Kidney (tissue), 22 donors: Measurements from ENCODE around the gene EXOSC1. TPM values are rescaled to one million over a fixed set of nuclear protein-coding genes. Genes with fewer than 3 reads are reported as not detected.
A peak's percentile ranks its signal among the peaks of the same experiment; 100 is the strongest.

Experiments used
- DNase-seq, 5 donors: peaks; one replicate each; pipeline ENCODE4 v3.0.0-alpha.2; 2013 to 2020
- FAIRE-seq: peaks from 2 replicates; lab custom pipeline; 2012; peaks lifted over from hg19 to GRCh38; lab: Jason Lieb, UNC
- H3K27ac ChIP-seq, 2 donors: one replicate each; pipeline ENCODE4 v1.7.0; 2013; ENCODE audit warnings: low read depth in 2 of 2, low read length in 2 of 2, inconsistent platforms in 1 of 2
- H3K27me3 ChIP-seq: one replicate; pipeline ENCODE4 v1.7.1; 2013; ENCODE audit warnings: low read length, inconsistent platforms; ENCODE audit not compliant: control insufficient read depth, insufficient read depth
- H3K36me3 ChIP-seq, 3 donors: one replicate each; pipeline versions ENCODE4 v1.7.0 to v1.7.1; 2013; ENCODE audit warnings: low read length in 3 of 3, control low read depth in 1 of 3, inconsistent platforms in 1 of 3; ENCODE audit not compliant: insufficient read depth in 3 of 3, control insufficient read depth in 2 of 3
- H3K4me1 ChIP-seq, 3 donors: one replicate each; pipeline versions ENCODE4 v1.7.0 to v1.7.1; 2013; ENCODE audit warnings: low read length in 3 of 3, inconsistent platforms in 1 of 3, low read depth in 1 of 3; ENCODE audit not compliant: control insufficient read depth in 2 of 3, insufficient read depth in 2 of 3
- H3K4me3 ChIP-seq, 3 donors: one replicate each; pipeline versions ENCODE4 v1.7.0 to v1.8.1; 2013; ENCODE audit warnings: low read length in 3 of 3, control low read depth in 1 of 3, inconsistent platforms in 1 of 3
- H3K9ac ChIP-seq, 3 donors: one replicate each; pipeline versions ENCODE4 v1.7.0 to v1.7.1; 2013; ENCODE audit warnings: low read length in 3 of 3, control low read depth in 1 of 3, inconsistent platforms in 1 of 3
- H3K9me3 ChIP-seq, 3 donors: one replicate each; pipeline versions ENCODE4 v1.7.0 to v1.7.1; 2013; ENCODE audit warnings: low read length in 3 of 3, control low read depth in 1 of 3, inconsistent platforms in 1 of 3; ENCODE audit not compliant: control insufficient read depth in 2 of 3, insufficient read depth in 1 of 3
- CTCF ChIP-seq: IDR thresholded peaks from 3 replicates; pipeline ENCODE4 v1.5.1; 2012; ENCODE audit warnings: mild to moderate bottlenecking, moderate library complexity, borderline replicate concordance; ENCODE audit not compliant: insufficient read depth; ENCODE audit errors: extremely low read depth
- intact Hi-C: fragments of 100-400 bp; cut with DNase I; formaldehyde crosslinking; loops from one replicate; pipeline ENCODE4 v1.11.1; 2022
- long read RNA-seq, 10 donors: library from polyadenylated mRNA in 1 of 10; unstranded in 1 of 10; transcript quantifications; one replicate each; pipeline ENCODE4 v2.0.0 and lab custom pipeline, GENCODE V29; 2021 to 2026
- polyA plus RNA-seq: library from polyadenylated mRNA; stranded (reverse); fragments of 350-450 nt; fragmentation: Illumina TruSeq; extraction: RNeasy Lipid Tissue Mini Kit (QIAGEN cat#74804); gene quantifications from one replicate; pipeline ENCODE4 v1.2.3, GENCODE V29; 2014; ENCODE audit warnings: low read depth, low replicate concordance; ENCODE audit not compliant: insufficient read depth
- total RNA-seq: library from RNA; stranded (reverse); fragmentation: NEBNext Ultra II Directional; extraction: Animal tissue kit (Norgen Biotek cat#: 25700); gene quantifications from one replicate; pipeline ENCODE4 v1.2.1, GENCODE V29; 2021
- donor health status: control.
- donor health status: control.
- donor health status: control.
- donor health status: control.
- donor health status: control.
- donor health status: DM: yes; HTN: yes; CAD: no.
- donor health status: Normal renal cell carcinoma (clear cell type).

Gene EXOSC1
- 28.8 TPM for total RNA-seq
- 40.9 TPM for polyA plus RNA-seq
- long read RNA-seq, donor 1, partial matches to known transcripts: 0 of 8 reads
- long read RNA-seq, donor 1, other reads (novel, unspliced or antisense): 0 of 8 reads
- long read RNA-seq, donor 2, transcript EXOSC1-204 (8 exons, 923 nt): major isoform, 10 of 13 reads
- long read RNA-seq, donor 2, partial matches to known transcripts: 0 of 13 reads
- long read RNA-seq, donor 2, other reads (novel, unspliced or antisense): 0 of 13 reads
- long read RNA-seq, donor 3, transcript EXOSC1-204 (8 exons, 923 nt): major isoform, 14 of 15 reads
- long read RNA-seq, donor 3, partial matches to known transcripts: 0 of 15 reads
- long read RNA-seq, donor 3, other reads (novel, unspliced or antisense): 0 of 15 reads
- long read RNA-seq, donor 4, transcript EXOSC1-204 (8 exons, 923 nt): major isoform, 8 of 8 reads
- long read RNA-seq, donor 4, partial matches to known transcripts: 0 of 8 reads
- long read RNA-seq, donor 4, other reads (novel, unspliced or antisense): 0 of 8 reads
- long read RNA-seq, donor 5: 0 reads
- long read RNA-seq, donor 6, transcript EXOSC1-204 (8 exons, 923 nt): major isoform, 24 of 25 reads
- long read RNA-seq, donor 6, partial matches to known transcripts: 0 of 25 reads
- long read RNA-seq, donor 6, other reads (novel, unspliced or antisense): 0 of 25 reads
- long read RNA-seq, donor 7, transcript EXOSC1-204 (8 exons, 923 nt): major isoform, 7 of 14 reads
- long read RNA-seq, donor 7, partial matches to known transcripts: 4 of 14 reads
- long read RNA-seq, donor 7, other reads (novel, unspliced or antisense): 1 of 14 reads
- long read RNA-seq, donor 8, transcript EXOSC1-204 (8 exons, 923 nt): major isoform, 17 of 18 reads
- long read RNA-seq, donor 8, partial matches to known transcripts: 0 of 18 reads
- long read RNA-seq, donor 8, other reads (novel, unspliced or antisense): 0 of 18 reads
- long read RNA-seq, donor 9, transcript EXOSC1-204 (8 exons, 923 nt): major isoform, 8 of 9 reads
- long read RNA-seq, donor 9, partial matches to known transcripts: 0 of 9 reads
- long read RNA-seq, donor 9, other reads (novel, unspliced or antisense): 0 of 9 reads
- long read RNA-seq, donor 10, transcript EXOSC1-204 (8 exons, 923 nt): major isoform, 8 of 15 reads
- long read RNA-seq, donor 10, partial matches to known transcripts: 0 of 15 reads
- long read RNA-seq, donor 10, other reads (novel, unspliced or antisense): 5 of 15 reads

- peak; percentile 82 for FAIRE-seq
- peak; percentile 93 to 99 (median 96) for DNase-seq
- Histone ChIP-seq H3K27ac (peak within 1 kb of the TSS; percentile 55 to 69), H3K9ac (peak within 1 kb of the TSS; percentile 82 to 93 (median 84)), H3K4me3 (peak within 1 kb of the TSS; percentile 94 to 100 (median 97)), H3K9me3 (no peaks in the 10 kb centered on the region), H3K27me3 (no peaks in the 10 kb centered on the region), H3K4me1 (peaks cover 0 to 19% (median 10%) of the 10 kb centered on the region in 3 donors), H3K36me3 (peaks cover 0 to 5% (median 0%) of the 10 kb centered on the region in 3 donors)
- TF ChIP-seq CTCF: no peak
- intact Hi-C loops: no loop called here
Observed at GRCh38 chr10:97445722-97446639, at the start of gene EXOSC1, which contains the start of gene ZDHHC16. TSS of gene EXOSC1 (minus strand) at chr10:97446006. CDS start at chr10:97445985, 21 bp downstream. TSS of gene ZDHHC16 (plus strand) at chr10:97446175. CDS start at chr10:97451676, 5,501 bp downstream.

GRCh38 chr10:97494863-97495506, 49.2 kb upstream of the EXOSC1 start:
- FAIRE-seq (no peak), DNase-seq (peak in 1 of 5 donors; percentile 20)
- H3K27me3 ChIP-seq: no peaks in the 10 kb centered on the region
- H3K9me3 ChIP-seq: no peaks in the 10 kb centered on the region
- intact Hi-C loops: no loop called here
- H3K4me1 ChIP-seq: peaks cover 0 to 25% (median 12%) of the 10 kb centered on the region in 3 donors
- no peak overlapping the region for H3K4me3 ChIP-seq
- peak overlapping the region in 1 of 3 donors; percentile 16 for H3K9ac ChIP-seq
- no peak for TF ChIP-seq CTCF
- peak overlapping the region in 1 of 2 donors; percentile 17 for H3K27ac ChIP-seq
- H3K36me3 ChIP-seq: no peaks in the 10 kb centered on the region
